Tibial nerve (tissue), 4 donors: ENCODE measurements around the gene MEOX1.

ENCODE experiments used
- CTCF ChIP-seq, 5 experiments: fragments of 200-600 bp in 3 of 5; fragments of 450-650 bp in 2 of 5; sonication (generic) in 3 of 5; IDR thresholded peaks; one replicate each; pipeline ENCODE4 v1.5.1; 2016 to 2019; ENCODE audit warnings: antibody characterized with exemption in 5 of 5, mild to moderate bottlenecking in 3 of 5, moderate library complexity in 2 of 5
- EP300 ChIP-seq, 2 donors: sonication (generic); formaldehyde crosslinking; IDR thresholded peaks; one replicate each; pipeline ENCODE4 v1.6.1; 2017; ENCODE audit warnings: antibody characterized with exemption in 2 of 2, mild to moderate bottlenecking in 1 of 2

- TF ChIP-seq EP300 (IDR thresholded peaks at IDR 0.05) (no peak), CTCF (IDR thresholded peaks at IDR 0.05) (no peak)
Observed at GRCh38 chr17:43689131-43689530, 27.4 kb upstream of the MEOX1 start.
